K562 (cell line): Measurements from ENCODE around the gene MADCAM1. TPM values are rescaled to one million over a fixed set of nuclear protein-coding genes. Genes with fewer than 3 reads are reported as not detected.
A peak's percentile ranks its signal among the peaks of the same experiment; 100 is the strongest.

ENCODE experiments used
- CC2D1A ChIP-seq: fragments of 450-650 bp; IDR thresholded peaks from 2 replicates; pipeline ENCODE4 v1.6.1; 2017; ENCODE audit warnings: mild to moderate bottlenecking
- DLX4 ChIP-seq: fragments of 250-450 bp; sonication (Bioruptor Pico); IDR thresholded peaks from 2 replicates; pipeline ENCODE4 v1.6.1; 2021; ENCODE audit warnings: mild to moderate bottlenecking
- ELK1 ChIP-seq: sonication (generic); formaldehyde crosslinking; IDR thresholded peaks from 2 replicates; pipeline ENCODE4 v1.8.1; 2022; ENCODE audit warnings: missing genetic modification reagents
- ETV6 ChIP-seq, 3 experiments: fragments of 150-350 bp in 1 of 3; sonication (generic) in 1 of 3; formaldehyde crosslinking in 1 of 3; IDR thresholded peaks; 2 replicates each; pipeline versions ENCODE4 v1.6.1 to v1.8.0; 2014 to 2022; ENCODE audit warnings: borderline replicate concordance in 2 of 3, low read depth in 2 of 3, antibody characterized with exemption in 1 of 3, low read length in 1 of 3, mild to moderate bottlenecking in 1 of 3, missing genetic modification reagents in 1 of 3
- HDAC2 ChIP-seq: fragments of 450-650 bp; IDR thresholded peaks from 2 replicates; pipeline ENCODE4 v1.6.1; 2016; ENCODE audit warnings: mild to moderate bottlenecking
- HDAC3 ChIP-seq: fragments of 450-650 bp; IDR thresholded peaks from 2 replicates; pipeline ENCODE4 v1.6.1; 2018; ENCODE audit warnings: borderline replicate concordance, mild to moderate bottlenecking, moderate library complexity; ENCODE audit not compliant: partially characterized antibody
- KLF13 ChIP-seq: fragments of 450-650 bp; IDR thresholded peaks from 2 replicates; pipeline ENCODE4 v1.6.1; 2016; ENCODE audit warnings: missing genetic modification characterization, low read depth, mild to moderate bottlenecking, missing compliant biosample characterization, moderate library complexity, borderline replicate concordance
- LCOR ChIP-seq: sonication (generic); formaldehyde crosslinking; IDR thresholded peaks from 2 replicates; pipeline ENCODE4 v1.8.0; 2022; ENCODE audit warnings: mild to moderate bottlenecking, missing genetic modification reagents
- MTF1 ChIP-seq: fragments of 250-450 bp; sonication (Bioruptor Pico); IDR thresholded peaks from 2 replicates; pipeline ENCODE4 v1.9.0; 2021; ENCODE audit warnings: moderate library complexity, mild to moderate bottlenecking, inconsistent platforms, borderline replicate concordance
- NCOA1 ChIP-seq: fragments of 450-650 bp; IDR thresholded peaks from 2 replicates; pipeline ENCODE4 v1.6.1; 2016; ENCODE audit warnings: low read depth
- NCOA6 ChIP-seq: fragments of 450-650 bp; IDR thresholded peaks from 2 replicates; pipeline ENCODE4 v1.6.1; 2017; ENCODE audit warnings: mild to moderate bottlenecking
- POLR3G ChIP-seq: IDR thresholded peaks from 2 replicates; pipeline ENCODE4 v1.6.1; 2011; ENCODE audit not compliant: insufficient read length, insufficient replicate concordance; ENCODE audit errors: extremely low read depth
- PTBP1 ChIP-seq: fragments of 200-400 bp; formaldehyde crosslinking; IDR thresholded peaks from 2 replicates; pipeline ENCODE4 v1.6.1; 2017; ENCODE audit warnings: low read depth, low read length
- RBBP5 ChIP-seq: fragments of 200-600 bp; sonication (generic); IDR thresholded peaks from 2 replicates; pipeline ENCODE4 v1.6.1; 2012; ENCODE audit warnings: borderline replicate concordance, mild to moderate bottlenecking, low read length, control low read depth, inconsistent platforms; ENCODE audit not compliant: insufficient read depth, poor library complexity, severe bottlenecking
- RBFOX2 ChIP-seq: fragments of 200-400 bp; formaldehyde crosslinking; IDR thresholded peaks from 2 replicates; pipeline ENCODE4 v1.6.1; 2017; ENCODE audit warnings: low read depth, mild to moderate bottlenecking, low read length, moderate library complexity
- SNRNP70 ChIP-seq: fragments of 200-400 bp; formaldehyde crosslinking; optimal IDR thresholded peaks from 2 replicates; pipeline ENCODE3; 2017; ENCODE audit warnings: low read depth, low read length
- SOX6 ChIP-seq: fragments of 450-650 bp; IDR thresholded peaks from 2 replicates; pipeline ENCODE4 v1.6.1; 2014; ENCODE audit warnings: mild to moderate bottlenecking
- SRF ChIP-seq, 2 experiments: fragments of 250-450, 450-650 bp in 1 of 2; sonication (Bioruptor Pico) in 1 of 2; sonication (generic) in 1 of 2; formaldehyde crosslinking; IDR thresholded peaks; 2 replicates each; pipeline versions ENCODE4 v1.5.0 to v1.5.1; 2020 to 2022; ENCODE audit warnings: mild to moderate bottlenecking in 1 of 2, missing genetic modification reagents in 1 of 2
- ZNF253 ChIP-seq: fragments of 250-450 bp; sonication (Bioruptor Pico); conservative IDR thresholded peaks from 2 replicates; pipeline ENCODE4 v1.6.1; 2021; ENCODE audit warnings: mild to moderate bottlenecking
- ZNF324 ChIP-seq: fragments of 250-450 bp; sonication (Bioruptor Pico); IDR thresholded peaks from 2 replicates; pipeline ENCODE4 v1.4.0; 2020; ENCODE audit warnings: mild to moderate bottlenecking
- ZNF644 ChIP-seq: fragments of 200-800 bp; sonication (Bioruptor generic); IDR thresholded peaks from 2 replicates; pipeline ENCODE4 v1.6.1; 2016; ENCODE audit warnings: low read depth, missing genetic modification characterization, missing compliant biosample characterization
- ZNF696 ChIP-seq: fragments of 250-450 bp; sonication (Bioruptor Pico); conservative IDR thresholded peaks from 2 replicates; pipeline ENCODE4 v1.4.0; 2020; ENCODE audit warnings: mild to moderate bottlenecking, moderate library complexity
- ZNF740 ChIP-seq, 3 experiments: fragments of 200-800 bp in 1 of 3; sonication (Bioruptor generic) in 1 of 3; sonication (generic) in 1 of 3; formaldehyde crosslinking in 1 of 3; IDR thresholded peaks; 2 replicates each; pipeline versions ENCODE4 v1.6.1 to v1.8.0; 2016 to 2022; ENCODE audit warnings: mild to moderate bottlenecking in 2 of 3, missing compliant biosample characterization in 2 of 3, missing genetic modification characterization in 2 of 3, missing genetic modification reagents in 1 of 3
- ZSCAN29 ChIP-seq: fragments of 450-650 bp; IDR thresholded peaks from 2 replicates; pipeline ENCODE4 v1.6.1; 2017
- polyA plus RNA-seq, 8 experiments: library from polyadenylated mRNA; depleted of rRNA in 4 of 8; stranded (reverse) in 5 of 8; unstranded in 3 of 8; fragments of >200 nt; fragmentation: Nextera tagmentation in 2 of 8; fragmentation: Illumina TruSeq in 1 of 8; extraction: Ambion mirVana in 2 of 8; extraction: Trizol in 1 of 8; gene quantifications; 2 replicates each; pipeline versions ENCODE4 v1.2.1 to v1.2.3, GENCODE V29; 2011 to 2014; ENCODE audit warnings: inconsistent platforms in 1 of 8, missing spikeins in 1 of 8
- total RNA-seq, 7 experiments: library from RNA; depleted of rRNA in 6 of 7; stranded (reverse); fragments of >200 nt in 6 of 7; fragmentation: Illumina TruSeq in 2 of 7; extraction: Trizol in 2 of 7; gene quantifications; 2 replicates each; pipeline versions ENCODE4 v1.2.1 to v1.2.3, GENCODE V29; 2011 to 2021; ENCODE audit warnings: low replicate concordance in 1 of 7
- TF ChIP-seq, protein P1 (sequence below): fragments of 200-800 bp; sonication (Bioruptor generic); IDR thresholded peaks from 2 replicates; pipeline ENCODE4 v1.6.1; 2017; ENCODE audit warnings: missing genetic modification characterization, missing compliant biosample characterization

MADCAM1 gene
- total and polyA plus RNA-seq, 9 of the 15 experiments (the other 6 are each of a cell fraction or from before 2014, with no cell fraction given): 0.09 to 0.36 (median 0.09) TPM; not detected in 6

GRCh38 chr19:510606-511100 lies 14.4 kb downstream of the MADCAM1 start (continued):
- TF ChIP-seq, protein P1, sequence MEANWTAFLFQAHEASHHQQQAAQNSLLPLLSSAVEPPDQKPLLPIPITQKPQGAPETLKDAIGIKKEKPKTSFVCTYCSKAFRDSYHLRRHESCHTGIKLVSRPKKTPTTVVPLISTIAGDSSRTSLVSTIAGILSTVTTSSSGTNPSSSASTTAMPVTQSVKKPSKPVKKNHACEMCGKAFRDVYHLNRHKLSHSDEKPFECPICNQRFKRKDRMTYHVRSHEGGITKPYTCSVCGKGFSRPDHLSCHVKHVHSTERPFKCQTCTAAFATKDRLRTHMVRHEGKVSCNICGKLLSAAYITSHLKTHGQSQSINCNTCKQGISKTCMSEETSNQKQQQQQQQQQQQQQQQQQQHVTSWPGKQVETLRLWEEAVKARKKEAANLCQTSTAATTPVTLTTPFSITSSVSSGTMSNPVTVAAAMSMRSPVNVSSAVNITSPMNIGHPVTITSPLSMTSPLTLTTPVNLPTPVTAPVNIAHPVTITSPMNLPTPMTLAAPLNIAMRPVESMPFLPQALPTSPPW (CRISPR knock-in tag): peak; percentile 41; the same call in 1 of the 2 replicates
- TF ChIP-seq ETV6 (IDR thresholded peaks at IDR 0.05; ENCODE audit: borderline replicate concordance in 1 of 2, low read depth in 2 of 2, low read length in 1 of 2) (no peak), ETV6 (CRISPR knock-in tag; IDR thresholded peaks at IDR 0.05; ENCODE audit: borderline replicate concordance) (no peak), ZNF644 (no peak), NCOA6 (no peak), SOX6 (peak; percentile 40; the same call in 1 of the 2 replicates), ZSCAN29 (no peak), PTBP1 (no peak), RBBP5 (no peak), LCOR (peak; percentile 56; the same call in 1 of the 2 replicates), MTF1 (CRISPR knock-in tag) (no peak), RBFOX2 (peak; percentile 45), DLX4 (CRISPR knock-in tag) (no peak), NCOA1 (no peak), SRF (CRISPR knock-in tag; IDR thresholded peaks at IDR 0.05) (no peak), ZNF324 (CRISPR knock-in tag) (no peak), SNRNP70 (no peak), ZNF696 (no peak), HDAC3 (no peak), CC2D1A (no peak; the same call in 1 of the 2 replicates), HDAC2 (no peak), ELK1 (no peak), ZNF740 (CRISPR knock-in tag; IDR thresholded peaks at IDR 0.05) (no peak), ZNF740 (tag; IDR thresholded peaks at IDR 0.05) (no peak), POLR3G (no peak), ZNF253 (CRISPR knock-in tag) (no peak), KLF13 (tag) (no peak)
